ENCODE measurements around the gene GNAS.

Gene GNAS

GRCh38 chr20:58918621-58919020 lies 66.1 kb downstream of the GNAS start:
- Histone ChIP-seq H3K9me3 (ENCODE audit: control insufficient read depth, low read length) (no peaks in the 10 kb centered on the region), H3K36me3 (ENCODE audit: control insufficient read depth, insufficient read depth, low read length) (no peaks in the 10 kb centered on the region), H3K27me3 (replicated peaks; ENCODE audit: control insufficient read depth, insufficient read depth, low read length, poor library complexity, severe bottlenecking) (no peaks in the 10 kb centered on the region), H3K4me3 (ENCODE audit: insufficient read depth, low read depth, low read length, poor library complexity, severe bottlenecking) (no peak overlapping the region), H3K4me1 (ENCODE audit: control insufficient read depth, insufficient read depth, low read length, poor library complexity, severe bottlenecking) (no peaks in the 10 kb centered on the region), H3K27ac (ENCODE audit: insufficient read depth, low read length, poor library complexity, severe bottlenecking) (no peak overlapping the region)
- no peak for DNase-seq

GRCh38 chr20:58921564-58921963 lies 69.0 kb downstream of the GNAS start:
- Histone ChIP-seq H3K9me3 (ENCODE audit: control insufficient read depth, low read length) (no peaks in the 10 kb centered on the region), H3K27ac (ENCODE audit: insufficient read depth, low read length, poor library complexity, severe bottlenecking) (no peak overlapping the region), H3K27me3 (replicated peaks; ENCODE audit: control insufficient read depth, insufficient read depth, low read length, poor library complexity, severe bottlenecking) (no peaks in the 10 kb centered on the region), H3K4me1 (ENCODE audit: control insufficient read depth, insufficient read depth, low read length, poor library complexity, severe bottlenecking) (no peaks in the 10 kb centered on the region), H3K4me3 (ENCODE audit: insufficient read depth, low read depth, low read length, poor library complexity, severe bottlenecking) (no peak overlapping the region), H3K36me3 (ENCODE audit: control insufficient read depth, insufficient read depth, low read length) (no peaks in the 10 kb centered on the region)
- no peak for DNase-seq

- no peak overlapping the region for H3K27ac ChIP-seq (ENCODE audit: insufficient read depth, low read length, poor library complexity, severe bottlenecking)
- no peaks in the 10 kb centered on the region for H3K4me1 ChIP-seq (ENCODE audit: control insufficient read depth, insufficient read depth, low read length, poor library complexity, severe bottlenecking)
- DNase-seq, result no peak
- no peaks in the 10 kb centered on the region for H3K27me3 ChIP-seq (replicated peaks; ENCODE audit: control insufficient read depth, insufficient read depth, low read length, poor library complexity, severe bottlenecking)
- H3K4me3 ChIP-seq (ENCODE audit: insufficient read depth, low read depth, low read length, poor library complexity, severe bottlenecking), result no peak overlapping the region
- no peaks in the 10 kb centered on the region for H3K36me3 ChIP-seq (ENCODE audit: control insufficient read depth, insufficient read depth, low read length)
- H3K9me3 ChIP-seq (ENCODE audit: control insufficient read depth, low read length), result no peaks in the 10 kb centered on the region
Observed at GRCh38 chr20:58922036-58922435, 69.5 kb downstream of the GNAS start.

GRCh38 chr20:58923117-58923712 lies 70.7 kb downstream of the GNAS start:
- Histone ChIP-seq H3K4me3 (ENCODE audit: insufficient read depth, low read depth, low read length, poor library complexity, severe bottlenecking) (no peak overlapping the region), H3K9me3 (ENCODE audit: control insufficient read depth, low read length) (no peaks in the 10 kb centered on the region), H3K36me3 (ENCODE audit: control insufficient read depth, insufficient read depth, low read length) (no peaks in the 10 kb centered on the region), H3K27me3 (replicated peaks; ENCODE audit: control insufficient read depth, insufficient read depth, low read length, poor library complexity, severe bottlenecking) (no peaks in the 10 kb centered on the region), H3K27ac (ENCODE audit: insufficient read depth, low read length, poor library complexity, severe bottlenecking) (no peak overlapping the region), H3K4me1 (ENCODE audit: control insufficient read depth, insufficient read depth, low read length, poor library complexity, severe bottlenecking) (no peaks in the 10 kb centered on the region)
- no peak for DNase-seq

- H3K36me3 ChIP-seq (ENCODE audit: control insufficient read depth, insufficient read depth, low read length), result no peaks in the 10 kb centered on the region
- no peaks in the 10 kb centered on the region for H3K4me1 ChIP-seq (ENCODE audit: control insufficient read depth, insufficient read depth, low read length, poor library complexity, severe bottlenecking)
- H3K27ac ChIP-seq (ENCODE audit: insufficient read depth, low read length, poor library complexity, severe bottlenecking), result no peak overlapping the region
- no peak overlapping the region for H3K4me3 ChIP-seq (ENCODE audit: insufficient read depth, low read depth, low read length, poor library complexity, severe bottlenecking)
- no peak for DNase-seq
- peaks cover 3% of the 10 kb centered on the region for H3K27me3 ChIP-seq (replicated peaks; ENCODE audit: control insufficient read depth, insufficient read depth, low read length, poor library complexity, severe bottlenecking)
- H3K9me3 ChIP-seq (ENCODE audit: control insufficient read depth, low read length), result no peaks in the 10 kb centered on the region
Observed at GRCh38 chr20:58926802-58927489, 74.4 kb downstream of the GNAS start.

GRCh38 chr20:58927490-58928061 lies 75.1 kb downstream of the GNAS start:
- Histone ChIP-seq H3K4me3 (ENCODE audit: insufficient read depth, low read depth, low read length, poor library complexity, severe bottlenecking) (no peak overlapping the region), H3K27me3 (replicated peaks; ENCODE audit: control insufficient read depth, insufficient read depth, low read length, poor library complexity, severe bottlenecking) (peaks cover 3% of the 10 kb centered on the region), H3K9me3 (ENCODE audit: control insufficient read depth, low read length) (no peaks in the 10 kb centered on the region), H3K4me1 (ENCODE audit: control insufficient read depth, insufficient read depth, low read length, poor library complexity, severe bottlenecking) (no peaks in the 10 kb centered on the region), H3K36me3 (ENCODE audit: control insufficient read depth, insufficient read depth, low read length) (no peaks in the 10 kb centered on the region), H3K27ac (ENCODE audit: insufficient read depth, low read length, poor library complexity, severe bottlenecking) (no peak overlapping the region)
- no peak for DNase-seq

- Histone ChIP-seq H3K4me1 (ENCODE audit: control insufficient read depth, insufficient read depth, low read length, poor library complexity, severe bottlenecking) (no peaks in the 10 kb centered on the region), H3K36me3 (ENCODE audit: control insufficient read depth, insufficient read depth, low read length) (no peaks in the 10 kb centered on the region), H3K27me3 (replicated peaks; ENCODE audit: control insufficient read depth, insufficient read depth, low read length, poor library complexity, severe bottlenecking) (peaks cover 3% of the 10 kb centered on the region), H3K4me3 (ENCODE audit: insufficient read depth, low read depth, low read length, poor library complexity, severe bottlenecking) (no peak overlapping the region), H3K9me3 (ENCODE audit: control insufficient read depth, low read length) (no peaks in the 10 kb centered on the region), H3K27ac (ENCODE audit: insufficient read depth, low read length, poor library complexity, severe bottlenecking) (no peak overlapping the region)
- no peak for DNase-seq
Observed at GRCh38 chr20:58930496-58930895, 78.0 kb downstream of the GNAS start.

- Histone ChIP-seq H3K27ac (ENCODE audit: insufficient read depth, low read length, poor library complexity, severe bottlenecking) (no peak overlapping the region), H3K4me1 (ENCODE audit: control insufficient read depth, insufficient read depth, low read length, poor library complexity, severe bottlenecking) (no peaks in the 10 kb centered on the region), H3K36me3 (ENCODE audit: control insufficient read depth, insufficient read depth, low read length) (no peaks in the 10 kb centered on the region), H3K9me3 (ENCODE audit: control insufficient read depth, low read length) (no peaks in the 10 kb centered on the region), H3K27me3 (replicated peaks; ENCODE audit: control insufficient read depth, insufficient read depth, low read length, poor library complexity, severe bottlenecking) (peaks cover 3% of the 10 kb centered on the region), H3K4me3 (ENCODE audit: insufficient read depth, low read depth, low read length, poor library complexity, severe bottlenecking) (no peak overlapping the region)
- DNase-seq, result no peak
Observed at GRCh38 chr20:58932170-58932569, 79.7 kb downstream of the GNAS start.

GRCh38 chr20:58938078-58938477 lies 85.6 kb downstream of the GNAS start:
- Histone ChIP-seq H3K27ac (ENCODE audit: insufficient read depth, low read length, poor library complexity, severe bottlenecking) (no peak overlapping the region), H3K4me1 (ENCODE audit: control insufficient read depth, insufficient read depth, low read length, poor library complexity, severe bottlenecking) (no peaks in the 10 kb centered on the region), H3K27me3 (replicated peaks; ENCODE audit: control insufficient read depth, insufficient read depth, low read length, poor library complexity, severe bottlenecking) (no peaks in the 10 kb centered on the region), H3K9me3 (ENCODE audit: control insufficient read depth, low read length) (no peaks in the 10 kb centered on the region), H3K36me3 (ENCODE audit: control insufficient read depth, insufficient read depth, low read length) (no peaks in the 10 kb centered on the region), H3K4me3 (ENCODE audit: insufficient read depth, low read depth, low read length, poor library complexity, severe bottlenecking) (no peak overlapping the region)
- no peak for DNase-seq

- Histone ChIP-seq H3K4me3 (ENCODE audit: insufficient read depth, low read depth, low read length, poor library complexity, severe bottlenecking) (no peak overlapping the region), H3K27me3 (replicated peaks; ENCODE audit: control insufficient read depth, insufficient read depth, low read length, poor library complexity, severe bottlenecking) (no peaks in the 10 kb centered on the region), H3K27ac (ENCODE audit: insufficient read depth, low read length, poor library complexity, severe bottlenecking) (no peak overlapping the region), H3K36me3 (ENCODE audit: control insufficient read depth, insufficient read depth, low read length) (no peaks in the 10 kb centered on the region), H3K4me1 (ENCODE audit: control insufficient read depth, insufficient read depth, low read length, poor library complexity, severe bottlenecking) (no peaks in the 10 kb centered on the region), H3K9me3 (ENCODE audit: control insufficient read depth, low read length) (no peaks in the 10 kb centered on the region)
- DNase-seq, result no peak
Observed at GRCh38 chr20:58938541-58938940, 86.0 kb downstream of the GNAS start.
